ENCODE measurements around the gene EPHA7. TPM values are rescaled to one million over a fixed set of nuclear protein-coding genes. Genes with fewer than 3 reads are reported as not detected.

EPHA7 gene
- under 0.01 and 1.9 TPM in 2 replicates for total RNA-seq

DNA sequence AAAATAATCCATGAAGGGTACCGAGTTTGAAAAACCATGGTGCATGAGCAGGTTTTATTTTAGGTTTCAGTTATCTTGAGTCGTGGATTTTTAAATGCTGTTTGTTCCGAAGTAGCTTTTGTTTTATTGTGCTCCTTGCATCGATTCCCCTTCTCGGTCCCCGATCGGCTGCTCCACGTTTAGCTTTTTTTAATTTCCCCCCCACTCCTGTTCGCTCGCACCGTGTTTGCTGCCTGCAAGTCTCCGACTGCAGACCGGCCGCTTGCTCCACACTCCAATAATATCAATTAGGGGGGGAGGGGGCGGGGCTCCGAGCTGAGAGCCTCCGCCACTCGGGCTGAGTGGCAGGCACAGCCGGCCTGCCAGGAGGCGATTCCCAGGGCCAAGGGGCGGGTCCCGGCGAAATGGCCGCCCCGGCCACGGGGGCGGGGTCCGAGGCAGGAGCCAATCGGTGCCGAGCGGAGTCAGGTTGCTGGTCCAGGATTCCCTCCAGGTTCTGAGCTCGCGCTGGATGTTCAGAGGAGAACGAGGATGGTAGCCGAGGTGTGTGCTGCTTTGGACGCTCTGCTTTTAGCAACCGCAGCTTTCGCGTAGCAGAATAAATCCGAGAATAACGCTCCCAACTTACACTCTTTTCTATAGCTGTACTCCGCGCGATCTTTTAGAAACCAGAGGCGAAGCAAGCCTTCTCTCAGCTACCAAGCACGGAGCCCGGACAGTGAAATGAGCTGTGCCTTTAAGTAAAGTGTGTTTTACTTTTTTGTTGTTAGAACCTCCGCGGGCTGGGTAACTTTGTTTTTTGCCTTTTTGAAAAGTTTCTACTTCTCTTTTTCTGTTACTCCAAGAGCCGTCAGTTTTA lies at the start of gene EPHA7:
EPHA7 (minus strand) TSS at position 256 of the 859 bp plus-strand sequence; CDS start at position 38, 218 bp downstream.

Data from placental pericyte (primary cell).